Forelimb muscle (tissue), 1 donor: ENCODE measurements around the gene IQCM. TPM values are rescaled to one million over a fixed set of nuclear protein-coding genes. Genes with fewer than 3 reads are reported as not detected.

Experiments
- DNase-seq: peaks from one replicate; pipeline ENCODE4 v3.0.0-alpha.2; 2013; ENCODE audit warnings: low read depth
- polyA plus RNA-seq: library from polyadenylated mRNA; unstranded; fragments of 120-200 nt; gene quantifications from one replicate; pipeline ENCODE4 v1.2.1, GENCODE V29; 2013; ENCODE audit not compliant: insufficient read length

The IQCM gene
- polyA plus RNA-seq = not detected

- DNase-seq = no peak
These were observed at the start of gene IQCM for GRCh38 chr4:149815743-149816142. TSS of gene IQCM (minus strand) at chr4:149815843. CDS start at chr4:149742691, 73,152 bp downstream.

DNA sequence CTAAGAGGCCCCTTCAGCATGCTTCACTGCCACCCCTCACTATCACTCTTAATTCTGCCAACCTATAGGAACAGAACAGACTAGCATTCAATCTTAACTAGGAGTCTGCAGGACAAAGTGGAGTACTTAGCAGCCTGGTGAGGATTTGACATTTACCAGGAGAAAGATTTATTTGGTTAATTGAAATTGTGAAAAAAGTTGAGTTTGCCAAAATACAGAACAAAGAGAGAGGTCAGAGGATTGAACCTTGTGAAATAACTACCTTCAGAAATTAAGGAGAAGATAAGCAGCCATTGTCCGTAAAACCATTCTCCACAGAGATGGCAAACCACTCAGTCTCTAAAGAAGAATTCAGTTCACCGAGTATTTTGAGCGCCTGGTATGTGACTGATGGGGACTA, 41.8 kb upstream of the IQCM start:
- DNase-seq = no peak

GRCh38 chr4:149845743-149846142, 30.1 kb upstream of the IQCM start:
- DNase-seq = no peak

- no peak for DNase-seq
These were observed 26.0 kb upstream of the IQCM start for GRCh38 chr4:149841686-149842085.

DNA sequence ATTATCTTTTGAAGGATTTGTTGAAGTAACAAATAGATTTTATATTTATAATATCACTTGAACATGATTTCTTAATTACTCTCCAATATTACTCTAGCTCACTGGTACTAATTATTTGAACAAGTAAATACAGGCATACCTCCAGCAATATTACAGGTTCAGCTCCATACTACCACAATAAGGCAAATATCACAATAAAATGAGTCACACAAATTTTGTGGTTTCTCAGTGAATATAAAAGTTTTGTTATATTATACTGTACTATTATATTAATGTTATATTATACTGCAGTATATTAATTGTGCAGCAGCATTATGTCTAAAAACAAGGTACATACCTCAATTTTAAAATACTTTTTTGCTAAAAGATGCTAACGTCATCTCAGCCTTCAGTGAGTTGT, 22.4 kb upstream of the IQCM start:
- DNase-seq = no peak

- DNase-seq = no peak
These were observed 20.9 kb upstream of the IQCM start for GRCh38 chr4:149836546-149836945.

DNA sequence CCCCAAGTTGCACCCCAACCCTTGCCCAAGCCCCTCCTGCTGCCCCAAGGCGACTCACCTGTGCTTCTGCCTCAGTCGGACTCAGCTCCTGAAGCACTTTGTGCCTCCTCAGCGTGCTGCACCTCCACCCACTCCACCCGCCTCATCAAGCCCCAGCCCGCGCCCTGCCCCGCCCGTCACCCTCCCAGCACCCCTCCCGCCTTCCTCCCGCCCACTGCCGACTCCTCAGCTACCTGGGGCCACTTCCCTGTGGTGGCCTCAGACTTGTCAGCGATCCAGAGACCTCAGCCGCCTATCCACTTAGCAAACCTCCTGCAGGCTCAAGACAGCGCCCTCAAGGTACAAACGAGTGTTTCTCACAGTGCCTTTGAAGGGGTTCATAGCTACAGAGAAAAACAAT, 19.6 kb upstream of the IQCM start:
- DNase-seq = no peak

- no peak for DNase-seq
These were observed 16.1 kb upstream of the IQCM start for GRCh38 chr4:149831656-149832208.

DNA sequence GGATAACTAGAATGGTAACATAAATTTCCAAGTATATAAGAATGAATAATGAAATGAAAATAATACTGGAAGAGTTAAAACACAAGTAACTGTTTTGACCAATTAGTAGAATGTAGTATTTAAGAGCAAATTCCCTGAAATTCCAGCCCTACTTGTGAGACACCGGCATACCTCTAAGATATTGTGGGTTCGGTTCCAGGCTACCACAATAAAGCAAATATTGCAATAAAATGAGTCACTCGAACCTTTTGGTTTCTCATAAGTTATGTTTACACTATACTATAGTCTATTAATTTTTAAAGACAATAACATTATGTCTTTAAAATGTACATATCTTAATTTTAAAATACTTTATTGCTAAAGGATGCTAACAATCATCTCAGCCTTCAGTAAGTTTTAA, 15.2 kb upstream of the IQCM start:
- no peak for DNase-seq

DNA sequence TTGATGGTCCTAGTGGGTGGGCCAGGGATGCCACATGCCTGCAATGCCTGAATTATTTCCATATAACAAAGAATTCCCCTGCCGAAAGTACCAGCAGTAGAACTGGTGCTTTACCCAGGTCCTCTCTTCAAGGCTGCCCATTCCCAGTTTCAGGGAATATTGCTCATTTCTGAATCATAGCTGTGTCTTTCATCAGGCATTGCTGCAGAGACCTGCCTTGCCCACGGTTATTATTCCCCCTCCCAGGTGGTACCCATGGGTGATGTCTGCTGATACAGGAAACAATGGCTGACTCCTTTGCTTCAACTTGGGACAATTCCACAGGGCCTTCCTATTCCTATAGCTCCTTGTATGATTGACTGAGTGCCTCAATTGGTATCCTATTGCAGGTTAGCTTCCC, 9.7 kb upstream of the IQCM start:
- no peak for DNase-seq

DNA sequence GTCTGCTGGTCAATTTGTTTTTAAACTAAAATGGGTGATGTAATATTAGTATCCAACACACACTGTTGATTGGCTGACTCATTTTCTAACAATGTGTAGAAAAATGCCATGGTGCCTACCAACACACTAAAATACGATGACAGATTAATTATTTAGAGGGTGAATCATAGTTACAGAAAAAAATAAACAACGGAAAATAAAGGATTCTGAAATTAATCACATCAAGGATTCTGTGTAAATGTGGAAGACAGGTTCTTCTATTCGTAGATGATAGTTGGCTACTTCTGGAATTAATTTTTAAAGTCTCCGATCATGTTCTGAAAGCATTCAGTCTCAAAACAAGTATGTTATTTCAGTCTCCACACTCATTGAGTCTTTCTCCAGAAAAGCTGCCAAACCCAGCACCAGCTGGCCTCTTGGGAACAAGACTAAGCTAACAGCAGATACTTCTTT, 8.2 kb upstream of the IQCM start:
- no peak for DNase-seq

GRCh38 chr4:149801416-149801815, 14.2 kb downstream of the IQCM start:
- no peak for DNase-seq

DNA sequence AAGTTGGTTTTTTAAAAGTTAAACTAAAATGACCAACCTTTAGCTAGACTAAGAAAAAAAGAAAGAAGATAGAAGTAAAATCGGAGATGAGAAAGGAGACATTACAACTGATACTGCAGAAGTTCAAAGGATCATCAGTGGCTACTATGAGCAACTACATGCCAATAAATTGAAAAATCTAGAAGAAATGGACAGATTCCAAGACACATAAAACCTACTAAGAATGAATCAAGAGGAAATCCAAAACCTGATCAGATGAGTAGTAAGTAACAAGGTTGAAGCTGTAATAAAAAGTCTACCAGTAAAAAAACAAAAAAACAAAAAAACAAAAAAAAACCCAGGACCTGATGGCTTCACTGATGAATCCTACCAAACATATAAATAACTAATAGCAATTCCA, 16.1 kb downstream of the IQCM start:
- DNase-seq = no peak

GRCh38 chr4:149796381-149796780, 19.3 kb downstream of the IQCM start:
- no peak for DNase-seq

DNA sequence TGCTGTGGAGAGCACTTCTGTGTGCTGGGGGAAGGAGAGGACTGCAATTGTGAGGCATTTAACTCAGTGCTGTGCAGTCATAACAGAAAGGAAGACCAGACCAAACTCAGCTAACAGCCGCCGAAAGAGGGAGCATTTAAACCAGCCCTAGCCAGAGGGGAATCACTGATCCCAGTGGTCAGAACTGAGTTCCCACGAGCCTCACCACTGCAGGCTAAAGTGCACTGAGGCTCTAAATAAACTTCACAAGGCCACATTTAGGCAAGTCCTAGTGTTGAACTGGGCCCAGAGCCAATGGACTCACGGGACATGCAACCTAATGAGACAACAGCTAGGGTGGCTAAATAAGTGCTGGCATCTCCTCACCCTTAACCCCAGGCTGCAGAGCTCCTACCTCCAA, 20.4 kb downstream of the IQCM start:
- no peak for DNase-seq

- DNase-seq = no peak
These were observed 21.3 kb downstream of the IQCM start for GRCh38 chr4:149794352-149794751.

DNA sequence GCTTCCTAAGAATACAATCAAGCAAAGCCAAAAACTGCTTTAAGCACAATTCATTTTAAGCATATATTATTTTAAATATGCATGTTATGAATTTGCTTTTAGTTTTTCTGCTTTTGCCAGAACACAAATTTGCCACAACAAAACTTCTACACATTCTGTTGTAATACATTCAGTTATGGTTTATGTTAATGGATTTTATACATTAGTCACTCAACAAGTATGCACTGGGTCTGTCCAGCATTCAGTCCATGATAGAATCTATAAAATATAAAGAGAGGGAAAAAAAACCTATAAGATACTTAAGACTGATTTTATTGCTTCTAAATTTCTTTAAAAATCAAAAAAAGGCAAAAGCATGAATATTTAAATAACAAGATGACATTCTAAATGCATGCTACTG, 22.2 kb downstream of the IQCM start:
- no peak for DNase-seq

DNA sequence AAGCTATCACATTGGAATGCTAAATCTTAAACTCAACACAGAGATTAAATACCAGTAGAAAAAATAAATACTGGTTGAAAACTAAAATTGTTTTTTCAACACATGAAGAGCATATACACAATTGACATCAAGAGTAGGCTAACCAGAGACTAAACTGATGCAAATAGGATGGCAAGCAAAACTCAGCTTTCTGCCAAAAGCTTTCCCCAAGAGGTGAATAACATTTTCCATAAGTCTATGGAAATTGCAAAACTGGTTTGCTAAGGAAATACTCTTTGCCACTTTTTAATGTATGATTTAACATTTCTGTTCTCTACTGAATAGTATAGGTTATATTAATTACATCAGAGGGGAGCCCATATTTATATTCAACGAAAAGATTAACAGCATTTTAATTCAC, 23.8 kb downstream of the IQCM start:
- peak; percentile 53 for DNase-seq

GRCh38 chr4:149790172-149790907, 25.3 kb downstream of the IQCM start:
- DNase-seq = no peak

- DNase-seq = no peak
These were observed 27.3 kb downstream of the IQCM start for GRCh38 chr4:149788300-149788699.

GRCh38 chr4:149785696-149786431, 29.8 kb downstream of the IQCM start:
- DNase-seq = peak; percentile 62

- no peak for DNase-seq
These were observed 31.6 kb downstream of the IQCM start for GRCh38 chr4:149784018-149784417.

DNA sequence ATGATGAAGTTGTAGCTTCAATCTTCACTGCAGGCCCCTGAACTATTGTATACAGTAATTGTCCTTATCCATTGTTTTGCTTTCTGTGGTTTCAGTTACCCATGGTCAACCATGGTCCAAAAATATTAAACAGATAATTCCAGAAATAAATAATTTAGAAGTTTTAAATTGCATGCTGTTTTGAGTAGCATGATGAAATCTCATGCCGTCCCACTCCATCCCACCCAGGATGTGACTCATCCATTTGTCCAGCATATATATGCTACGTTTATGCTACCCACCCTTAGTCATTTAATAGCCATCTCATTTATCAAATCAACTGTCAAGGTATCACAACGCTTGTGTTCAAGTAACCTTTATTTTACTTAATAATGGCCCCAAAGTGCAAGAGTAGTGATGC, 34.5 kb downstream of the IQCM start:
- no peak for DNase-seq
